ENCODE measurements around the gene HOMEZ. TPM values are rescaled to one million over a fixed set of nuclear protein-coding genes. Genes with fewer than 3 reads are reported as not detected.

The HOMEZ gene
- total and polyA plus RNA-seq, 10 of the 15 experiments (the other 5 are each of a cell fraction or from before 2014, with no cell fraction given), result 2.6 to 19.3 (median 13.0) TPM

GRCh38 chr14:23302290-23303225 lies 16.6 kb upstream of the HOMEZ start, which contains the start of gene PPP1R3E (continued):
- no peak for TF ChIP-seq HCFC1 (IDR thresholded peaks at IDR 0.05; ENCODE audit: low read length)
- peak; percentile 29 for TF ChIP-seq PBX3 (IDR thresholded peaks at IDR 0.05; ENCODE audit: insufficient replicate concordance, low read depth, low read length)
- TF ChIP-seq BCL3 (IDR thresholded peaks at IDR 0.05; ENCODE audit: borderline replicate concordance, insufficient read depth, low read depth, low read length, poor library complexity, severe bottlenecking), result no peak
- TF ChIP-seq ATF7 (IDR thresholded peaks at IDR 0.05; ENCODE audit: low read depth), result 0 out of 2 replicates have a peak, but pooled peaks have one; percentile 23
- no peak for TF ChIP-seq GABPA (IDR thresholded peaks at IDR 0.05; ENCODE audit: low read depth)
- TF ChIP-seq KDM1A (IDR thresholded peaks at IDR 0.05; ENCODE audit: borderline replicate concordance), result no peak
- TF ChIP-seq EGR1 (IDR thresholded peaks at IDR 0.05; ENCODE audit: borderline replicate concordance in 1 of 2, low read depth in 2 of 2, low read length in 2 of 2), result peak in 1 of 2 experiments; percentile 85; a peak in 1 of 3 replicates
- no peak for TF ChIP-seq SUZ12 (IDR thresholded peaks at IDR 0.05; ENCODE audit: unreplicated experiment)
- no peak for TF ChIP-seq YY1 (IDR thresholded peaks at IDR 0.05; ENCODE audit: low read depth, low read length)
- TF ChIP-seq RB1 (IDR thresholded peaks at IDR 0.05; ENCODE audit: borderline replicate concordance), result no peak; the same call in 1 of the 2 replicates
- TF ChIP-seq, protein P1, sequence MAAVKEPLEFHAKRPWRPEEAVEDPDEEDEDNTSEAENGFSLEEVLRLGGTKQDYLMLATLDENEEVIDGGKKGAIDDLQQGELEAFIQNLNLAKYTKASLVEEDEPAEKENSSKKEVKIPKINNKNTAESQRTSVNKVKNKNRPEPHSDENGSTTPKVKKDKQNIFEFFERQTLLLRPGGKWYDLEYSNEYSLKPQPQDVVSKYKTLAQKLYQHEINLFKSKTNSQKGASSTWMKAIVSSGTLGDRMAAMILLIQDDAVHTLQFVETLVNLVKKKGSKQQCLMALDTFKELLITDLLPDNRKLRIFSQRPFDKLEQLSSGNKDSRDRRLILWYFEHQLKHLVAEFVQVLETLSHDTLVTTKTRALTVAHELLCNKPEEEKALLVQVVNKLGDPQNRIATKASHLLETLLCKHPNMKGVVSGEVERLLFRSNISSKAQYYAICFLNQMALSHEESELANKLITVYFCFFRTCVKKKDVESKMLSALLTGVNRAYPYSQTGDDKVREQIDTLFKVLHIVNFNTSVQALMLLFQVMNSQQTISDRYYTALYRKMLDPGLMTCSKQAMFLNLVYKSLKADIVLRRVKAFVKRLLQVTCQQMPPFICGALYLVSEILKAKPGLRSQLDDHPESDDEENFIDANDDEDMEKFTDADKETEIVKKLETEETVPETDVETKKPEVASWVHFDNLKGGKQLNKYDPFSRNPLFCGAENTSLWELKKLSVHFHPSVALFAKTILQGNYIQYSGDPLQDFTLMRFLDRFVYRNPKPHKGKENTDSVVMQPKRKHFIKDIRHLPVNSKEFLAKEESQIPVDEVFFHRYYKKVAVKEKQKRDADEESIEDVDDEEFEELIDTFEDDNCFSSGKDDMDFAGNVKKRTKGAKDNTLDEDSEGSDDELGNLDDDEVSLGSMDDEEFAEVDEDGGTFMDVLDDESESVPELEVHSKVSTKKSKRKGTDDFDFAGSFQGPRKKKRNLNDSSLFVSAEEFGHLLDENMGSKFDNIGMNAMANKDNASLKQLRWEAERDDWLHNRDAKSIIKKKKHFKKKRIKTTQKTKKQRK (IDR thresholded peaks at IDR 0.05; ENCODE audit: low read depth, low read length), result no peak
- TF ChIP-seq ASH2L (IDR thresholded peaks at IDR 0.05; ENCODE audit: borderline replicate concordance, low read depth), result no peak
- no peak for TF ChIP-seq PRDM15 (CRISPR knock-in tag; IDR thresholded peaks at IDR 0.05)
- TF ChIP-seq SMC3 (IDR thresholded peaks at IDR 0.05; ENCODE audit: borderline replicate concordance, low read length), result no peak
- TF ChIP-seq ZNF622 (IDR thresholded peaks at IDR 0.05), result no peak
- no peak for TF ChIP-seq NR2C2 (IDR thresholded peaks at IDR 0.05; ENCODE audit: borderline replicate concordance, control insufficient read depth, insufficient read length, low read depth)
- peak; percentile 78 for TF ChIP-seq PKNOX1 (IDR thresholded peaks at IDR 0.05)

All from GM12878 (cell line).